HEK293 (cell line): ENCODE results near the gene IFT80.

Experiments
- CTCF ChIA-PET: fragments of 350-600 bp; formaldehyde crosslinking; extraction: SDS; loops from one replicate; lab custom pipeline; 2021; ENCODE audit warnings: antibody characterized with exemption; lab: Yijun Ruan, JAX
- POLR2A ChIA-PET: fragments of 300-600 bp; formaldehyde crosslinking; extraction: SDS; loops from one replicate; lab custom pipeline; 2020; ENCODE audit warnings: antibody characterized with exemption, inconsistent platforms; lab: Yijun Ruan, JAX
- H3K27ac ChIP-seq: fragments of 200-500 bp; sonication (Bioruptor generic); 2 replicates; pipeline ENCODE4 v1.5.1; 2014; ENCODE audit warnings: low read depth, low read length, control low read depth, inconsistent platforms; ENCODE audit errors: extremely low read depth
- H3K36me3 ChIP-seq, 2 experiments: fragments of 200-500 bp in 1 of 2; sonication (Bioruptor generic) in 1 of 2; 1 replicate in 1 of 2; 2 replicates in 1 of 2; pipeline ENCODE4 v1.5.1; 2014 to 2017; ENCODE audit warnings: inconsistent platforms in 2 of 2, low read length in 2 of 2; ENCODE audit not compliant: control insufficient read depth in 2 of 2, insufficient read depth in 1 of 2
- H3K4me1 ChIP-seq: fragments of 200-500 bp; sonication (Bioruptor generic); 2 replicates; pipeline ENCODE4 v1.5.1; 2014; ENCODE audit warnings: mild to moderate bottlenecking, low read length, inconsistent platforms; ENCODE audit not compliant: control insufficient read depth, insufficient read depth
- H3K4me3 ChIP-seq: 2 replicates; pipeline ENCODE4 v1.5.1; 2011; ENCODE audit warnings: low read depth, mild to moderate bottlenecking, control low read depth, low read length, moderate library complexity
- H3K9me3 ChIP-seq: fragments of 200-500 bp; sonication (Bioruptor generic); 2 replicates; pipeline ENCODE4 v1.5.1; 2014; ENCODE audit warnings: low read depth, low read length, inconsistent platforms; ENCODE audit not compliant: control insufficient read depth, insufficient read depth
- BCL11B ChIP-seq: fragments of 450-650 bp; formaldehyde crosslinking; IDR thresholded peaks from 2 replicates; pipeline ENCODE4 v1.5.1; 2016; ENCODE audit warnings: low read depth, missing biosample characterization, missing genetic modification characterization
- EGR2 ChIP-seq: fragments of 450-650 bp; formaldehyde crosslinking; IDR thresholded peaks from 2 replicates; pipeline ENCODE4 v1.5.1; 2016; ENCODE audit warnings: low read depth, missing biosample characterization, missing genetic modification characterization
- FEZF1 ChIP-seq: fragments of 450-650 bp; formaldehyde crosslinking; IDR thresholded peaks from 2 replicates; pipeline ENCODE4 v1.5.1; 2016; ENCODE audit warnings: missing biosample characterization, missing genetic modification characterization
- GLI2 ChIP-seq: fragments of 450-650 bp; formaldehyde crosslinking; IDR thresholded peaks from 2 replicates; pipeline ENCODE4; 2017; ENCODE audit warnings: missing biosample characterization, missing genetic modification characterization, low read depth, borderline replicate concordance
- GLIS2 ChIP-seq: fragments of 450-650 bp; formaldehyde crosslinking; IDR thresholded peaks from 2 replicates; pipeline ENCODE4 v1.5.1; 2016; ENCODE audit warnings: missing biosample characterization, missing genetic modification characterization
- KLF10 ChIP-seq: fragments of 450-650 bp; IDR thresholded peaks from 2 replicates; pipeline ENCODE4 v1.5.1; 2018; ENCODE audit warnings: missing biosample characterization, mild to moderate bottlenecking, missing genetic modification characterization
- KLF16 ChIP-seq: fragments of 450-650 bp; formaldehyde crosslinking; IDR thresholded peaks from 2 replicates; pipeline ENCODE4 v1.5.1; 2017; ENCODE audit warnings: missing biosample characterization, missing genetic modification characterization
- MEIS1 ChIP-seq: sonication (generic); formaldehyde crosslinking; IDR thresholded peaks from 2 replicates; pipeline ENCODE4 v1.8.1; 2022; ENCODE audit warnings: missing genetic modification reagents, mild to moderate bottlenecking, borderline replicate concordance
- TCF7L2 ChIP-seq: IDR thresholded peaks from 2 replicates; pipeline ENCODE4 v1.6.1; 2011; ENCODE audit warnings: low read depth, mild to moderate bottlenecking, inconsistent platforms, low read length, moderate library complexity, borderline replicate concordance
- ZBTB1 ChIP-seq: fragments of 450-650 bp; formaldehyde crosslinking; IDR thresholded peaks from 2 replicates; pipeline ENCODE4 v1.5.1; 2016; ENCODE audit warnings: missing biosample characterization, missing genetic modification characterization
- ZFHX2 ChIP-seq: fragments of 450-650 bp; formaldehyde crosslinking; conservative IDR thresholded peaks from 2 replicates; pipeline ENCODE4 v1.5.1; 2016; ENCODE audit warnings: missing biosample characterization, missing genetic modification characterization
- ZFP37 ChIP-seq: fragments of 450-650 bp; formaldehyde crosslinking; IDR thresholded peaks from 2 replicates; pipeline ENCODE4 v1.5.1; 2016; ENCODE audit warnings: missing biosample characterization, missing genetic modification characterization
- ZNF112 ChIP-seq: fragments of 450-650 bp; formaldehyde crosslinking; IDR thresholded peaks from 2 replicates; pipeline ENCODE4 v1.5.0; 2017; ENCODE audit warnings: missing biosample characterization, missing genetic modification characterization
- ZNF114 ChIP-seq: fragments of 450-650 bp; formaldehyde crosslinking; IDR thresholded peaks from 2 replicates; pipeline ENCODE4 v1.5.0; 2017; ENCODE audit warnings: missing biosample characterization, missing genetic modification characterization
- ZNF146 ChIP-seq: fragments of 450-650 bp; formaldehyde crosslinking; IDR thresholded peaks from 2 replicates; pipeline ENCODE4 v1.5.1; 2016; ENCODE audit warnings: missing biosample characterization, missing genetic modification characterization
- ZNF223 ChIP-seq: fragments of 450-650 bp; formaldehyde crosslinking; IDR thresholded peaks from 2 replicates; pipeline ENCODE4 v1.5.1; 2016; ENCODE audit warnings: missing biosample characterization, missing genetic modification characterization
- ZNF26 ChIP-seq: fragments of 450-650 bp; formaldehyde crosslinking; IDR thresholded peaks from 2 replicates; pipeline ENCODE4 v1.5.1; 2016; ENCODE audit warnings: missing biosample characterization, missing genetic modification characterization
- ZNF341 ChIP-seq: fragments of 450-650 bp; formaldehyde crosslinking; IDR thresholded peaks from 2 replicates; pipeline ENCODE4; 2016; ENCODE audit warnings: low read depth, missing biosample characterization, missing genetic modification characterization
- ZNF362 ChIP-seq: fragments of 450-650 bp; formaldehyde crosslinking; IDR thresholded peaks from 2 replicates; pipeline ENCODE4 v1.5.1; 2016; ENCODE audit warnings: missing biosample characterization, missing genetic modification characterization
- ZNF549 ChIP-seq: fragments of 450-650 bp; IDR thresholded peaks from 2 replicates; pipeline ENCODE4 v1.5.1; 2018; ENCODE audit warnings: missing biosample characterization, missing genetic modification characterization, mild to moderate bottlenecking, inconsistent platforms, moderate library complexity
- ZNF677 ChIP-seq: fragments of 450-650 bp; IDR thresholded peaks from 2 replicates; pipeline ENCODE4 v1.5.0; 2018; ENCODE audit warnings: missing biosample characterization, mild to moderate bottlenecking, missing genetic modification characterization, moderate library complexity
- ZNF704 ChIP-seq: fragments of 450-650 bp; formaldehyde crosslinking; IDR thresholded peaks from 2 replicates; pipeline ENCODE4 v1.5.1; 2016; ENCODE audit warnings: missing biosample characterization, missing genetic modification characterization
- ZNF707 ChIP-seq: fragments of 450-650 bp; formaldehyde crosslinking; IDR thresholded peaks from 2 replicates; pipeline ENCODE4 v1.5.1; 2016; ENCODE audit warnings: missing biosample characterization, missing genetic modification characterization
- TF ChIP-seq, protein P1 (sequence below): fragments of 450-650 bp; formaldehyde crosslinking; IDR thresholded peaks from 2 replicates; pipeline ENCODE4 v1.5.1; 2016; ENCODE audit warnings: missing biosample characterization, missing genetic modification characterization, low read depth
- TF ChIP-seq, protein P2 (sequence below): fragments of 450-650 bp; formaldehyde crosslinking; IDR thresholded peaks from 2 replicates; pipeline ENCODE4 v1.5.1; 2016; ENCODE audit warnings: missing biosample characterization, missing genetic modification characterization
- TF ChIP-seq, protein P3 (sequence below): fragments of 450-650 bp; formaldehyde crosslinking; IDR thresholded peaks from 2 replicates; pipeline ENCODE4 v1.5.1; 2016; ENCODE audit warnings: missing biosample characterization, missing genetic modification characterization

Gene IFT80

GRCh38 chr3:160440687-160441086 is 41.7 kb upstream of the IFT80 start (continued):
- TF ChIP-seq, protein P1, sequence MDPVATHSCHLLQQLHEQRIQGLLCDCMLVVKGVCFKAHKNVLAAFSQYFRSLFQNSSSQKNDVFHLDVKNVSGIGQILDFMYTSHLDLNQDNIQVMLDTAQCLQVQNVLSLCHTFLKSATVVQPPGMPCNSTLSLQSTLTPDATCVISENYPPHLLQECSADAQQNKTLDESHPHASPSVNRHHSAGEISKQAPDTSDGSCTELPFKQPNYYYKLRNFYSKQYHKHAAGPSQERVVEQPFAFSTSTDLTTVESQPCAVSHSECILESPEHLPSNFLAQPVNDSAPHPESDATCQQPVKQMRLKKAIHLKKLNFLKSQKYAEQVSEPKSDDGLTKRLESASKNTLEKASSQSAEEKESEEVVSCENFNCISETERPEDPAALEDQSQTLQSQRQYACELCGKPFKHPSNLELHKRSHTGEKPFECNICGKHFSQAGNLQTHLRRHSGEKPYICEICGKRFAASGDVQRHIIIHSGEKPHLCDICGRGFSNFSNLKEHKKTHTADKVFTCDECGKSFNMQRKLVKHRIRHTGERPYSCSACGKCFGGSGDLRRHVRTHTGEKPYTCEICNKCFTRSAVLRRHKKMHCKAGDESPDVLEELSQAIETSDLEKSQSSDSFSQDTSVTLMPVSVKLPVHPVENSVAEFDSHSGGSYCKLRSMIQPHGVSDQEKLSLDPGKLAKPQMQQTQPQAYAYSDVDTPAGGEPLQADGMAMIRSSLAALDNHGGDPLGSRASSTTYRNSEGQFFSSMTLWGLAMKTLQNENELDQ (tag by site-specific recombination): no peak
- TF ChIP-seq KLF10 (0 out of 2 replicates have a peak, but pooled peaks have one; percentile 28), ZNF114 (tag by site-specific recombination) (no peak), BCL11B (tag by site-specific recombination) (peak; percentile 90), ZNF112 (no peak), ZNF26 (tag by site-specific recombination) (no peak), ZFP37 (no peak; the same call in 1 of the 2 replicates), ZNF707 (no peak), ZNF146 (tag by site-specific recombination) (no peak), KLF16 (tag by site-specific recombination) (no peak), GLI2 (0 out of 2 replicates have a peak, but pooled peaks have one; percentile 35), ZFHX2 (tag by site-specific recombination) (no peak), ZBTB1 (0 out of 2 replicates have a peak, but pooled peaks have one; percentile 60)
- TF ChIP-seq, protein P2, sequence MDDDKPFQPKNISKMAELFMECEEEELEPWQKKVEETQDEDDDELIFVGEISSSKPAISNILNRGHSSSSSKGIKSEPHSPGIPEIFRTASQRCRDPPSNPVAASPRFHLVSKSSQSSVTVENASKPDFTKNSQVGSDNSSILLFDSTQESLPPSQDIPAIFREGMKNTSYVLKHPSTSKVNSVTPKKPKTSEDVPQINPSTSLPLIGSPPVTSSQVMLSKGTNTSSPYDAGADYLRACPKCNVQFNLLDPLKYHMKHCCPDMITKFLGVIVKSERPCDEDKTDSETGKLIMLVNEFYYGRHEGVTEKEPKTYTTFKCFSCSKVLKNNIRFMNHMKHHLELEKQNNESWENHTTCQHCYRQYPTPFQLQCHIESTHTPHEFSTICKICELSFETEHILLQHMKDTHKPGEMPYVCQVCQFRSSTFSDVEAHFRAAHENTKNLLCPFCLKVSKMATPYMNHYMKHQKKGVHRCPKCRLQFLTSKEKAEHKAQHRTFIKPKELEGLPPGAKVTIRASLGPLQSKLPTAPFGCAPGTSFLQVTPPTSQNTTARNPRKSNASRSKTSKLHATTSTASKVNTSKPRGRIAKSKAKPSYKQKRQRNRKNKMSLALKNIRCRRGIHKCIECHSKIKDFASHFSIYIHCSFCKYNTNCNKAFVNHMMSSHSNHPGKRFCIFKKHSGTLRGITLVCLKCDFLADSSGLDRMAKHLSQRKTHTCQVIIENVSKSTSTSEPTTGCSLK (tag by site-specific recombination): no peak
- TF ChIP-seq, protein P3, sequence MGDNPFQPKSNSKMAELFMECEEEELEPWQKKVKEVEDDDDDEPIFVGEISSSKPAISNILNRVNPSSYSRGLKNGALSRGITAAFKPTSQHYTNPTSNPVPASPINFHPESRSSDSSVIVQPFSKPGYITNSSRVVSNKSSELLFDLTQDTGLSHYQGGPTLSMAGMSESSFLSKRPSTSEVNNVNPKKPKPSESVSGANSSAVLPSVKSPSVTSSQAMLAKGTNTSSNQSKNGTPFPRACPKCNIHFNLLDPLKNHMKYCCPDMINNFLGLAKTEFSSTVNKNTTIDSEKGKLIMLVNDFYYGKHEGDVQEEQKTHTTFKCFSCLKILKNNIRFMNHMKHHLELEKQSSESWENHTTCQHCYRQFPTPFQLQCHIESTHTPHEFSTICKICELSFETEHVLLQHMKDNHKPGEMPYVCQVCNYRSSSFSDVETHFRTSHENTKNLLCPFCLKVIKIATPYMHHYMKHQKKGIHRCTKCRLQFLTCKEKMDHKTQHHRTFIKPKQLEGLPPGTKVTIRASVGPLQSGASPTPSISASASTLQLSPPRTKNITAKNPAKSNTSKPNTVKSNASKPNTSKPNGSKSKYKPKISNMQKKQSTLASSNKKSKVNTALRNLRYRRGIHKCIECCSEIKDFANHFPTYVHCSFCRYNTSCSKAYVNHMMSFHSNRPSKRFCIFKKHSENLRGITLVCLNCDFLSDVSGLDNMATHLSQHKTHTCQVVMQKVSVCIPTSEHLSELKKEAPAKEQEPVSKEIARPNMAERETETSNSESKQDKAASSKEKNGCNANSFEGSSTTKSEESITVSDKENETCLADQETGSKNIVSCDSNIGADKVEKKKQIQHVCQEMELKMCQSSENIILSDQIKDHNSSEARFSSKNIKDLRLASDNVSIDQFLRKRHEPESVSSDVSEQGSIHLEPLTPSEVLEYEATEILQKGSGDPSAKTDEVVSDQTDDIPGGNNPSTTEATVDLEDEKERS (tag by site-specific recombination): no peak

- Histone ChIP-seq H3K27ac (no peak overlapping the region), H3K4me3 (no peak overlapping the region), H3K9me3 (no peaks in the 10 kb centered on the region), H3K36me3 (peaks cover 13 to 61% of the 10 kb centered on the region in 2 experiments), H3K4me1 (0 out of 2 replicates have a peak, but pooled peaks cover 2% of the 10 kb centered on the region)
- POLR2A ChIA-PET: interaction anchor here (3.1 kb wide), 1 partner anchor 13 kb away, joined by 22 read pairs; the partner anchor contains the start of gene TRIM59
- CTCF ChIA-PET: no interaction called here
- TF ChIP-seq ZNF362: peak; percentile 15; the same call in 1 of the 2 replicates
- peak; percentile 30; the same call in 1 of the 2 replicates for TF ChIP-seq GLIS2
- TF ChIP-seq ZNF677 (tag by site-specific recombination): no peak
- no peak for TF ChIP-seq ZNF341 (tag by site-specific recombination)
- TF ChIP-seq FEZF1 (tag by site-specific recombination): no peak
- TF ChIP-seq EGR2: 0 out of 2 replicates have a peak, but pooled peaks have one; percentile 22
- no peak for TF ChIP-seq ZNF223 (tag by site-specific recombination)
- TF ChIP-seq ZNF549 (tag by site-specific recombination): no peak
- TF ChIP-seq TCF7L2: no peak
- TF ChIP-seq MEIS1 (CRISPR knock-in tag): no peak
- TF ChIP-seq ZNF704 (tag by site-specific recombination): no peak
- peak; percentile 61 for TF ChIP-seq KLF10
- peak; percentile 35; the same call in 1 of the 2 replicates for TF ChIP-seq ZFHX2 (tag by site-specific recombination)
These were observed 38.0 kb upstream of the IFT80 start for GRCh38 chr3:160437083-160437455.
